MM.1S (cell line): ENCODE results near the gene SMCO4.
"Not testable (repeated sequence)": the region's sequence is repeated elsewhere in the genome, so short reads cannot be mapped to it uniquely, and the experiment has no call there.

Source experiments
- DNase-seq: peaks from one replicate; pipeline ENCODE4 v3.0.0-alpha.2; 2015
- H2AFZ ChIP-seq: fragments of 300-600 bp; sonication (generic); 2 replicates; pipeline ENCODE4 v1.6.0; 2016; ENCODE audit warnings: antibody characterized with exemption, low read length
- H3F3A ChIP-seq: fragments of 300-600 bp; sonication (generic); 2 replicates; pipeline ENCODE4 v1.6.1; 2016; ENCODE audit warnings: mild to moderate bottlenecking, antibody characterized with exemption, low read length, moderate library complexity, mixed read lengths; ENCODE audit not compliant: insufficient read depth
- H3K27ac ChIP-seq: fragments of 300-600 bp; sonication (generic); 2 replicates; pipeline ENCODE4 v1.5.1; 2016; ENCODE audit warnings: mild to moderate bottlenecking, low read length
- H3K27me3 ChIP-seq: fragments of 300-600 bp; sonication (generic); replicated peaks from 2 replicates; pipeline ENCODE4 v1.6.0; 2016; ENCODE audit warnings: low read length; ENCODE audit not compliant: insufficient read depth
- H3K36me3 ChIP-seq: fragments of 300-600 bp; sonication (generic); replicated peaks from 2 replicates; pipeline ENCODE4 v1.6.1; 2016; ENCODE audit warnings: mild to moderate bottlenecking, low read length, mixed read lengths; ENCODE audit not compliant: insufficient read depth
- H3K4me1 ChIP-seq: fragments of 300-600 bp; sonication (generic); 2 replicates; pipeline ENCODE4 v1.6.1; 2016; ENCODE audit warnings: low read length, mixed read lengths
- H3K4me2 ChIP-seq: fragments of 300-600 bp; sonication (generic); 2 replicates; pipeline ENCODE4 v1.6.0; 2016; ENCODE audit warnings: low read depth, low read length
- H3K4me3 ChIP-seq: fragments of 300-600 bp; sonication (generic); 2 replicates; pipeline ENCODE4 v1.5.1; 2016; ENCODE audit warnings: low read length, mixed read lengths
- H3K79me2 ChIP-seq: fragments of 300-600 bp; sonication (generic); 2 replicates; pipeline ENCODE4 v1.6.1; 2016; ENCODE audit warnings: mixed run types, low read length, mixed read lengths
- H3K9ac ChIP-seq: fragments of 300-600 bp; sonication (generic); 2 replicates; pipeline ENCODE4 v1.6.1; 2016; ENCODE audit warnings: low read length, mixed read lengths
- H3K9me2 ChIP-seq: fragments of 300-600 bp; sonication (generic); replicated peaks from 2 replicates; pipeline ENCODE4 v1.6.1; 2016; ENCODE audit warnings: mild to moderate bottlenecking, low read length, mixed read lengths; ENCODE audit not compliant: insufficient read depth
- H3K9me3 ChIP-seq: fragments of 300-600 bp; sonication (generic); replicated peaks from 2 replicates; pipeline ENCODE4 v1.6.1; 2016; ENCODE audit warnings: mild to moderate bottlenecking, low read length, mixed read lengths; ENCODE audit not compliant: insufficient read depth
- H4K20me1 ChIP-seq: fragments of 300-600 bp; sonication (generic); 2 replicates; pipeline ENCODE4 v1.6.1; 2016; ENCODE audit warnings: mild to moderate bottlenecking, low read length, moderate library complexity, mixed read lengths; ENCODE audit not compliant: insufficient read depth
- EZH2 ChIP-seq: fragments of 300-600 bp; sonication (generic); optimal IDR thresholded peaks from 2 replicates; pipeline ENCODE3; 2017; ENCODE audit warnings: low read depth, mild to moderate bottlenecking, antibody characterized with exemption, low read length, mixed read lengths
- EZH2phosphoT487 ChIP-seq: fragments of 300-600 bp; sonication (generic); IDR thresholded peaks from 2 replicates; pipeline ENCODE4 v1.6.1; 2018; ENCODE audit warnings: antibody characterized with exemption, low read length
- TF ChIP-seq, protein P1 (sequence below): fragments of 300-600 bp; sonication (generic); IDR thresholded peaks from 2 replicates; pipeline ENCODE4 v1.5.1; 2016; ENCODE audit warnings: antibody characterized with exemption, low read length, mixed read lengths

SMCO4 gene

DNA sequence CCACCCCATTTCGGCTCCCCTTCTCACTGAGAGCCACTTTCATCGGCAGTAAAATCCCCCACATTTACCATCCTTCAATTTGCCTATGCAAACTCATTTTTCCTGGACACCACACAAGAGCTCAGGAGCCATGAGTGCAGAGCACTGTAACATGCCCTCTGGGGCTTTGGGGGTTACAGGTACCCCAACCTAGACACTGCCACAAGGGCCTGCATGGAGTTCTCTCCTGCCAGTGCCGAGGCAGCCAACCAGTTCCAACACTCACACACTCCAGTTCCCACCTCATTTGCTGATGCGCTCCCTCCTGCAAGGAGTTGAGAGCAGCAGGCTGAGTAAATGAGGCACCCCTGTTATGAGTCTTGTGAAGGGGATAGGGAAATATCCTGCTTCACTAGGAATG lies 76.1 kb downstream of the SMCO4 start:
- H3K4me2 ChIP-seq = no peak overlapping the region
- no peaks in the 10 kb centered on the region for H3K9me3 ChIP-seq
- no peaks in the 10 kb centered on the region for H3K79me2 ChIP-seq
- no peaks in the 10 kb centered on the region for H3K27me3 ChIP-seq
- no peak overlapping the region for H3K27ac ChIP-seq
- DNase-seq = no peak
- H3F3A ChIP-seq = no peaks in the 10 kb centered on the region
- H3K4me3 ChIP-seq = no peak overlapping the region
- H2AFZ ChIP-seq = no peak overlapping the region
- TF ChIP-seq EZH2 (no peak), EZH2phosphoT487 (no peak)
- TF ChIP-seq, protein P1, sequence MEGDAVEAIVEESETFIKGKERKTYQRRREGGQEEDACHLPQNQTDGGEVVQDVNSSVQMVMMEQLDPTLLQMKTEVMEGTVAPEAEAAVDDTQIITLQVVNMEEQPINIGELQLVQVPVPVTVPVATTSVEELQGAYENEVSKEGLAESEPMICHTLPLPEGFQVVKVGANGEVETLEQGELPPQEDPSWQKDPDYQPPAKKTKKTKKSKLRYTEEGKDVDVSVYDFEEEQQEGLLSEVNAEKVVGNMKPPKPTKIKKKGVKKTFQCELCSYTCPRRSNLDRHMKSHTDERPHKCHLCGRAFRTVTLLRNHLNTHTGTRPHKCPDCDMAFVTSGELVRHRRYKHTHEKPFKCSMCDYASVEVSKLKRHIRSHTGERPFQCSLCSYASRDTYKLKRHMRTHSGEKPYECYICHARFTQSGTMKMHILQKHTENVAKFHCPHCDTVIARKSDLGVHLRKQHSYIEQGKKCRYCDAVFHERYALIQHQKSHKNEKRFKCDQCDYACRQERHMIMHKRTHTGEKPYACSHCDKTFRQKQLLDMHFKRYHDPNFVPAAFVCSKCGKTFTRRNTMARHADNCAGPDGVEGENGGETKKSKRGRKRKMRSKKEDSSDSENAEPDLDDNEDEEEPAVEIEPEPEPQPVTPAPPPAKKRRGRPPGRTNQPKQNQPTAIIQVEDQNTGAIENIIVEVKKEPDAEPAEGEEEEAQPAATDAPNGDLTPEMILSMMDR = no peak
- no peaks in the 10 kb centered on the region for H3K36me3 ChIP-seq
- no peaks in the 10 kb centered on the region for H4K20me1 ChIP-seq
- no peak overlapping the region for H3K9ac ChIP-seq
- no peaks in the 10 kb centered on the region for H3K9me2 ChIP-seq
- no peaks in the 10 kb centered on the region for H3K4me1 ChIP-seq

DNA sequence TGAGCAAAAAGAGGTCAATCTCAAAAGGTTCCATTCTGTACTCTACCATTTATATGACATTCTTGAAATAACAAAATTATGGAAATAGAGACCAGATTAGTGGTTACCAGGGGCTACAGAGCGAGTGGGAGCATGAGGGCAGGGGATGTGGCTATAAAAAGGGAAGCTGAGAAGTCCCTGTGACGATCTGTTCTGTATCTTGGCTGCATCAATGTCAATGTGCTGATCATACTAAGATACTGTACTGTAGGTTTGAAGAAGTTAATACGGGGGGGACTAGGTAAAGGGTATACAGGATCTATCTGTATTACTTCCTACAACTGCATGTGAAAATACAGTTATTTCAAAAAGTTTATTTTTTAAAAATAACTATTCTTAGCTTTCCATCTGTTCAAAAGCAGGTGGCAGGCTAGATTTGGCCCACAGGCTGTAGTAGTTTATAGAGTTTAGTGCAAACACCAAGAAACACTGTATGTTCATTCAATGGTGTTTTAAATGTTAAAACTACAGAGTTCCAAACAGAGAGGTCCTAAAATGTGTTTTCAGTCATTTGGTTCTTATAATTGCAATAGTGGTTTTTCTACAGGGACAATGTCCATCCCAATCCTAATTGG lies 78.2 kb downstream of the SMCO4 start:
- H3K4me3 ChIP-seq = no peak overlapping the region
- H3K27ac ChIP-seq = no peak overlapping the region
- H3K9me2 ChIP-seq = no peaks in the 10 kb centered on the region
- no peaks in the 10 kb centered on the region for H3K27me3 ChIP-seq
- H3K4me2 ChIP-seq = no peak overlapping the region
- H3F3A ChIP-seq = no peaks in the 10 kb centered on the region
- no peaks in the 10 kb centered on the region for H3K36me3 ChIP-seq
- no peaks in the 10 kb centered on the region for H3K4me1 ChIP-seq
- no peaks in the 10 kb centered on the region for H4K20me1 ChIP-seq
- no peak overlapping the region for H2AFZ ChIP-seq
- TF ChIP-seq EZH2phosphoT487 = no peak
- TF ChIP-seq EZH2 = no peak
- TF ChIP-seq, protein P1 = no peak
- H3K9ac ChIP-seq = no peak overlapping the region
- H3K79me2 ChIP-seq = no peaks in the 10 kb centered on the region
- no peak for DNase-seq
- no peaks in the 10 kb centered on the region for H3K9me3 ChIP-seq

DNA sequence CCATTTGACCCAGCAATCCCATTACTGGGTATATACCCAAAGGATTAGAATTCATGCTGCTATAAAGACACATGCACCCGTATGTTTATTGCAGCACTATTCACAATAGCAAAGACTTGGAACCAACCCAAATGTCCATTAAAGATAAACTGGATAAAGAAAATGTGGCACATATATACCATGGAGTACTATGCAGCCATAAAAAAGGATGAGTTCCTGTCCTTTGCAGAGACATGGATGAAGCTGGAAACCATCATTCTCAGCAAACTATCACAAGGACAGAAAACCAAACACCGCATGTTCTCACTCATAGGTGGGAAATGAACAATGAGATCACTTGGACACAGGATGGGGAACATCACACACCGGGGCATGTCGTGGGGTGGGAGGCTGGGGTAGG lies 79.5 kb downstream of the SMCO4 start:
- not testable (repeated sequence) for H3K27me3 ChIP-seq, H4K20me1 ChIP-seq, DNase-seq

DNA sequence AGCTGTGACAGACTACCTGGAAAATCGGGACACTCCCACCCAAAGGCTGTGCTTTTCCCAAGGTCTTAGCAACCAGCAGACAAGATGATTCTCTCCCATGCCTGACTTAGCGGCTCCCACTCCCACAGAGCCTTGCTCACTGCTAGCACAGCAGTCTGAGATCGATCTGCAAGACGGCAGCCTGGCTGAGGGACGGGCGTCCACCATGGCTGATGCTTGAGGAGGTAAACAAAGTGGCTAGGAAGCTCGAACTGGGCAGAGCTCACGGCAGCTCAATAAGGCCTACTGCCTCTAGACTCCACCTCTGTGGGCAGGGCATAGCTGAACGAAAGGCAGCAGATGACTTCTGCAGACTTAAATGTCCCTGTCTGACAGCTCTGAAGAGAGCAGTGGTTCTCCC lies 84.9 kb downstream of the SMCO4 start:
- DNase-seq = no peak

More for the DNA sequence above, 79.5 kb downstream of the SMCO4 start:
- not testable (repeated sequence) for H3K9me3 ChIP-seq, H3K27ac ChIP-seq, H3K4me1 ChIP-seq, H3K9me2 ChIP-seq, H3K4me2 ChIP-seq, H3F3A ChIP-seq, H2AFZ ChIP-seq, H3K9ac ChIP-seq, H3K4me3 ChIP-seq, H3K36me3 ChIP-seq, H3K79me2 ChIP-seq

More for the DNA sequence above, 84.9 kb downstream of the SMCO4 start:
- TF ChIP-seq EZH2phosphoT487 = no peak
- no peaks in the 10 kb centered on the region for H3K9me2 ChIP-seq
- H3K4me2 ChIP-seq = no peak overlapping the region
- no peaks in the 10 kb centered on the region for H3K4me1 ChIP-seq
- no peaks in the 10 kb centered on the region for H3F3A ChIP-seq
- no peak overlapping the region for H3K27ac ChIP-seq
- H4K20me1 ChIP-seq = no peaks in the 10 kb centered on the region
- no peaks in the 10 kb centered on the region for H3K79me2 ChIP-seq
- no peak overlapping the region for H2AFZ ChIP-seq
- H3K36me3 ChIP-seq = no peaks in the 10 kb centered on the region
- H3K9me3 ChIP-seq = no peaks in the 10 kb centered on the region
- H3K4me3 ChIP-seq = no peak overlapping the region
- no peaks in the 10 kb centered on the region for H3K27me3 ChIP-seq
- H3K9ac ChIP-seq = no peak overlapping the region
